IMR-90 (cell line): ENCODE data around the gene PPP1R12B. TPM values are rescaled to one million over a fixed set of nuclear protein-coding genes. Genes with fewer than 3 reads are reported as not detected.
A peak's percentile ranks its signal among the peaks of the same experiment; 100 is the strongest.

Experiments
- ATAC-seq: fragments of 200-7000 bp; cut with Tn5 transposase; 2 replicates; pipeline ENCODE4 v1.9.1; 2020; ENCODE audit warnings: low read depth, mild to moderate bottlenecking, moderate library complexity
- BruUV-seq: library from RNA; stranded (reverse); fragments of 400-500 nt; replicated peaks from 2 replicates; lab custom pipeline; 2021; lab: Mats Ljungman, UMichigan
- CTCF ChIA-PET: fragments of 300-600 bp; formaldehyde crosslinking; extraction: SDS; loops from one replicate; lab custom pipeline; 2021; ENCODE audit warnings: antibody characterized with exemption; lab: Yijun Ruan, JAX
- POLR2A ChIA-PET: fragments of 300-600 bp; sonication (Branson Sonifier 250); formaldehyde crosslinking; loops from one replicate; lab custom pipeline; 2022; ENCODE audit warnings: antibody characterized with exemption; ENCODE audit not compliant: unreplicated experiment; lab: Charles Lee
- DNase-seq: peaks from one replicate; pipeline ENCODE4 v3.0.0; 2013
- H2AFZ ChIP-seq: replicated peaks from 2 replicates; pipeline ENCODE3; 2013; ENCODE audit warnings: low read length, mild to moderate bottlenecking; ENCODE audit not compliant: poor library complexity
- H2AK5ac ChIP-seq: 2 replicates; pipeline ENCODE4 v1.6.1; 2013; ENCODE audit warnings: low read depth, low read length, inconsistent platforms
- H2AK9ac ChIP-seq: replicated peaks from 2 replicates; pipeline ENCODE3; 2013; ENCODE audit warnings: mild to moderate bottlenecking, low read depth, low read length, moderate library complexity; ENCODE audit not compliant: poor library complexity
- H2BK120ac ChIP-seq: 2 replicates; pipeline ENCODE4 v1.6.1; 2013; ENCODE audit warnings: low read depth, low read length, inconsistent platforms
- H2BK15ac ChIP-seq: 3 replicates; pipeline ENCODE4 v1.6.1; 2013; ENCODE audit warnings: low read depth, low read length, inconsistent platforms
- H2BK20ac ChIP-seq: 2 replicates; pipeline ENCODE4 v1.6.1; 2013; ENCODE audit warnings: low read depth, mild to moderate bottlenecking, inconsistent platforms, low read length, moderate library complexity
- H2BK5ac ChIP-seq: 2 replicates; pipeline ENCODE4 v1.6.1; 2013; ENCODE audit warnings: mild to moderate bottlenecking, low read depth, low read length, inconsistent platforms; ENCODE audit not compliant: poor library complexity, severe bottlenecking
- H3K14ac ChIP-seq: replicated peaks from 2 replicates; pipeline ENCODE4 v1.6.1; 2013; ENCODE audit warnings: low read depth, low read length, inconsistent platforms
- H3K18ac ChIP-seq: 2 replicates; pipeline ENCODE4 v1.6.1; 2013; ENCODE audit warnings: low read depth, low read length, control low read depth
- H3K23ac ChIP-seq: 2 replicates; pipeline ENCODE4 v1.6.1; 2013; ENCODE audit warnings: low read depth, low read length, inconsistent platforms
- H3K27ac ChIP-seq: 2 replicates; pipeline ENCODE4 v1.5.1; 2013; ENCODE audit warnings: mild to moderate bottlenecking, control low read depth, low read length; ENCODE audit not compliant: insufficient read depth
- H3K27me3 ChIP-seq: 2 replicates; pipeline ENCODE4 v1.6.1; 2013; ENCODE audit warnings: low read length; ENCODE audit not compliant: control insufficient read depth, insufficient read depth
- H3K36me3 ChIP-seq: 2 replicates; pipeline ENCODE4 v1.6.1; 2013; ENCODE audit warnings: low read length, mixed read lengths; ENCODE audit not compliant: control insufficient read depth, insufficient read depth
- H3K4ac ChIP-seq: 2 replicates; pipeline ENCODE4 v1.6.1; 2013; ENCODE audit warnings: low read depth, low read length, inconsistent platforms
- H3K4me1 ChIP-seq: 2 replicates; pipeline ENCODE4 v1.6.1; 2013; ENCODE audit warnings: low read length, mixed read lengths; ENCODE audit not compliant: control insufficient read depth, insufficient read depth
- H3K4me2 ChIP-seq: 2 replicates; pipeline ENCODE4 v1.6.1; 2013; ENCODE audit warnings: low read depth, mild to moderate bottlenecking, control low read depth, low read length, moderate library complexity
- H3K4me3 ChIP-seq: 2 replicates; pipeline ENCODE4 v1.5.1; 2013; ENCODE audit warnings: low read depth, mild to moderate bottlenecking, control low read depth, low read length, moderate library complexity; ENCODE audit not compliant: insufficient read depth
- H3K56ac ChIP-seq: 2 replicates; pipeline ENCODE4 v1.6.1; 2013; ENCODE audit warnings: low read length, inconsistent platforms; ENCODE audit not compliant: insufficient read depth; ENCODE audit errors: extremely low read depth
- H3K79me1 ChIP-seq, 2 experiments: 2 replicates each; pipeline ENCODE4 v1.6.1; 2013; ENCODE audit warnings: low read length in 2 of 2, inconsistent platforms in 1 of 2, low read depth in 1 of 2
- H3K9ac ChIP-seq: 2 replicates; pipeline ENCODE4 v1.6.1; 2013; ENCODE audit warnings: low read depth, low read length, control low read depth
- H3K9me1 ChIP-seq: 2 replicates; pipeline ENCODE4 v1.6.1; 2013; ENCODE audit warnings: low read length, inconsistent platforms; ENCODE audit not compliant: insufficient read depth
- H3K9me3 ChIP-seq: 2 replicates; pipeline ENCODE4 v1.6.1; 2013; ENCODE audit warnings: low read length; ENCODE audit not compliant: control insufficient read depth, insufficient read depth
- H4K20me1 ChIP-seq: 2 replicates; pipeline ENCODE4 v1.6.1; 2013; ENCODE audit warnings: low read length, inconsistent platforms; ENCODE audit not compliant: insufficient read depth
- H4K5ac ChIP-seq: 2 replicates; pipeline ENCODE4 v1.6.1; 2013; ENCODE audit warnings: mild to moderate bottlenecking, low read depth, low read length, control low read depth
- H4K8ac ChIP-seq, 2 experiments: 2 replicates each; pipeline ENCODE4 v1.6.1; 2013; ENCODE audit warnings: low read depth in 2 of 2, low read length in 2 of 2, control low read depth in 1 of 2, inconsistent platforms in 1 of 2
- H4K91ac ChIP-seq: 2 replicates; pipeline ENCODE4 v1.6.1; 2013; ENCODE audit warnings: low read depth, low read length, inconsistent platforms; ENCODE audit not compliant: insufficient read depth
- BHLHE40 ChIP-seq: fragments of 150-350 bp; IDR thresholded peaks from 2 replicates; pipeline ENCODE4 v1.6.1; 2016; ENCODE audit warnings: mild to moderate bottlenecking, low read depth, low read length
- CEBPB ChIP-seq: IDR thresholded peaks from 2 replicates; pipeline ENCODE4 v1.6.1; 2012; ENCODE audit warnings: low read depth, low read length, improper control_type of control experiment
- CHD1 ChIP-seq: IDR thresholded peaks from 2 replicates; pipeline ENCODE4 v1.6.1; 2012; ENCODE audit warnings: low read depth, low read length, improper control_type of control experiment
- FOS ChIP-seq: fragments of 150-350 bp; IDR thresholded peaks from 2 replicates; pipeline ENCODE4 v1.6.1; 2016; ENCODE audit warnings: low read depth, low read length
- MAFK ChIP-seq: IDR thresholded peaks from 2 replicates; pipeline ENCODE4 v1.6.1; 2012; ENCODE audit warnings: low read depth, low read length, improper control_type of control experiment
- MAZ ChIP-seq: IDR thresholded peaks from 2 replicates; pipeline ENCODE4 v1.6.1; 2012; ENCODE audit warnings: low read depth, mild to moderate bottlenecking, low read length, improper control_type of control experiment, moderate library complexity, borderline replicate concordance
- MXI1 ChIP-seq: IDR thresholded peaks from 2 replicates; pipeline ENCODE4 v1.6.1; 2012; ENCODE audit warnings: low read depth, mild to moderate bottlenecking, low read length, moderate library complexity, borderline replicate concordance
- NFE2L2 ChIP-seq: fragments of 150-350 bp; IDR thresholded peaks from 2 replicates; pipeline ENCODE4 v1.6.1; 2016; ENCODE audit warnings: low read depth, mild to moderate bottlenecking, low read length
- POLR2A ChIP-seq: IDR thresholded peaks from 2 replicates; pipeline ENCODE4 v1.6.1; 2012; ENCODE audit warnings: mild to moderate bottlenecking, low read depth, low read length
- RAD21 ChIP-seq: IDR thresholded peaks from 2 replicates; pipeline ENCODE4 v1.6.1; 2012; ENCODE audit warnings: low read length, improper control_type of control experiment
- RCOR1 ChIP-seq: IDR thresholded peaks from 2 replicates; pipeline ENCODE4 v1.6.1; 2012; ENCODE audit warnings: mild to moderate bottlenecking, low read length, improper control_type of control experiment; ENCODE audit not compliant: insufficient replicate concordance
- RFX5 ChIP-seq: IDR thresholded peaks from 2 replicates; pipeline ENCODE4 v1.8.0; 2012; ENCODE audit warnings: low read depth, mild to moderate bottlenecking, low read length, moderate library complexity
- SMC3 ChIP-seq: fragments of 150-350 bp; IDR thresholded peaks from 2 replicates; pipeline ENCODE4 v1.6.1; 2016; ENCODE audit warnings: low read depth, mild to moderate bottlenecking, antibody characterized with exemption, low read length, moderate library complexity
- WGBS, 2 experiments: methylation state at CpG; one replicate each; pipeline versions ENCODE4 v1.1.5 to v1.1.7; 2013; ENCODE audit warnings: missing lambda C conversion rate in 2 of 2; ENCODE audit not compliant: insufficient read length in 1 of 2; ENCODE audit errors: extremely low coverage in 2 of 2; 5-methylcytosine and 5-hydroxymethylcytosine counted together
- dilution Hi-C: fragments of 300-500 bp; cut with HindIII; formaldehyde crosslinking; loops from one replicate; pipeline ENCODE4 v1.14.3; 2018; ENCODE audit warnings: low sequenced_read_pairs; ENCODE audit not compliant: unreplicated experiment
- in situ Hi-C: fragments of 300-500 bp; cut with MboI; formaldehyde crosslinking; loops from 3 replicates; pipeline ENCODE4 v1.14.3; 2019; ENCODE audit warnings: low sequenced_read_pairs, inconsistent platforms, mixed read lengths
- intact Hi-C: fragments of 100-400 bp; cut with micrococcal nuclease; formaldehyde crosslinking; loops from 2 replicates; pipeline ENCODE4 v1.10.0; 2022
- polyA plus RNA-seq, 3 experiments: library from polyadenylated mRNA; depleted of rRNA; stranded (reverse); fragments of >200 nt; gene quantifications; 2 replicates each; pipeline ENCODE4 v1.2.3, GENCODE V29; 2012; ENCODE audit warnings: low replicate concordance in 1 of 3
- total RNA-seq: library from RNA; depleted of rRNA; stranded (reverse); fragments of >200 nt; gene quantifications from 2 replicates; pipeline ENCODE4 v1.2.3, GENCODE V29; 2012
- TF ChIP-seq, protein P1 (sequence below): conservative IDR thresholded peaks from 2 replicates; pipeline ENCODE4 v1.5.1; 2012; ENCODE audit warnings: mild to moderate bottlenecking, low read depth, low read length, improper control_type of control experiment
- TF ChIP-seq, protein P2 (sequence below): fragments of 150-350 bp; IDR thresholded peaks from 2 replicates; pipeline ENCODE4 v1.6.1; 2016; ENCODE audit warnings: low read depth, mild to moderate bottlenecking, low read length, moderate library complexity, borderline replicate concordance

Gene PPP1R12B
- total and polyA plus RNA-seq, 2 of the 4 experiments (the other 2 are of a cell fraction): 8.5 to 12.0 TPM

DNA sequence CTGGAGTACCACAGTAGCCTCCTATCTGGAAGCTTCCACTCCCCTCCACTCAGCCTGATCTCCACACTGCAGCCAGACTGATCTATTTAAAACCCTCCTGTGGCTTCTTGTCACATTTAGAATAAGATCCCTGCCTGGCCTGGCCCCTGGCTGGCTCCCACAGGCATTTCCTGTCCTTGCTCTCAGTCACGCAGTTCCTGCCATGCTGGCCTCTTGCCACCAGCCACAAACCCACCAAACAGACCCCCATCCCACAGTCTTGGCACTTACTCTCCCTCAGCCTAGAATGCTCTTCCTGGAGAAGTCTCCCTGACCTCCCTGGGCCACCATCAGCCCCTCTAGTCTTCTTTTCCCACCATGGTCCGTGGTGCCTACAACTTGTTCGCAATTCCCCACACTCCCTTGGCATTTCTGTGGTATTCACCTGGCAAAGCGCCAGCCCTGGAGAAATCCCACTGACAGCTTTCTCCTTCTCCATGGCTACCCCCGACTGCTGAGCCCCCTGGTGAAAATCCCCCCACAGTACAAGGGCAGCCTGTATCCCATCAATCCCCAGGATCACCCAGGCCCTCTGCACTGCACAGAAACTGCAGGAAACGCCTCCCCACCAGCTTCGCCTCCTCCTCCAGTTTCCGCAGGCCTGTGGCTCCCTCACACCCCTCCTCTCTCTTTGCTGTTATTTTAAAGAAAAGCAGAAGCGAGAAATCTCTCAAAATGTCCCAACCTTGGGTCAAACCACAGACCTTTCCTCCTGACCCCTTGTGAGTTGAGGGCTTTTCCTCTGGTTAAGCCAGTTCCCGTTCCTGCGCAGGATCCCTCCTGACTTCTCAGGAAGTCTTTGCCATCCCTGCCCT, 267.2 kb downstream of the PPP1R12B start:
- ChIA-PET POLR2A (no interaction called here), CTCF (interaction anchor here (0.8 to 1.7 kb wide), 2 partner anchors 16 to 20 kb away, joined by 3 to 6 read pairs; no protein-coding TSS in a partner anchor)
- no peaks in the 10 kb centered on the region; the same call in 1 of the 2 replicates for H3K9me3 ChIP-seq
- peak overlapping the region; percentile 91 for H4K91ac ChIP-seq
- peak overlapping the region; percentile 81; the same call in 2 of the 3 replicates for H2BK15ac ChIP-seq
- peak overlapping the region; percentile 55 for H2AK9ac ChIP-seq
- no peaks in the 10 kb centered on the region for H4K20me1 ChIP-seq
- WGBS, 2 experiments: 23% methylated on average over 6 of the region's 11 CpGs; no CpG with 5 or more reads in 1 of the 2 experiments
- H3K9ac ChIP-seq: peak overlapping the region; percentile 30; the same call in 1 of the 2 replicates
- H3K4me3 ChIP-seq: no peak overlapping the region
- H3K4ac ChIP-seq: peak overlapping the region; percentile 95
- H2BK5ac ChIP-seq: peak overlapping the region; percentile 62
- no peaks in the 10 kb centered on the region for H3K27me3 ChIP-seq
- H2BK20ac ChIP-seq: peak overlapping the region; percentile 96
- in situ Hi-C loops: loop anchor here (10.0 kb wide), 1 partner anchor 271 kb away; the partner anchor contains the start of genes PPP1R12B and UBE2T
- peaks cover 28% of the 10 kb centered on the region for H3K9me1 ChIP-seq
- peak overlapping the region; percentile 75 for H2AFZ ChIP-seq
- peak overlapping the region; percentile 90 for H2BK120ac ChIP-seq
- H3K36me3 ChIP-seq: no peaks in the 10 kb centered on the region
- peak overlapping the region; percentile 90 for H3K14ac ChIP-seq
- DNase-seq (peak; percentile 45), ATAC-seq (peak; percentile 68)
- peaks cover 28% of the 10 kb centered on the region for H3K4me1 ChIP-seq
- peak overlapping the region; percentile 35; the same call in 1 of the 2 replicates for H3K4me2 ChIP-seq
- H3K18ac ChIP-seq: peak overlapping the region; percentile 71
- H3K79me1 ChIP-seq: no peaks in the 10 kb centered on the region; a peak in 1 of 4 replicates
- intact Hi-C loops: no loop called here
- peak overlapping the region; percentile 100 for H2AK5ac ChIP-seq
- H4K8ac ChIP-seq: peak overlapping the region; percentile 60 to 82; a peak in 3 of 4 replicates
- peak overlapping the region; percentile 17; the same call in 1 of the 2 replicates for H3K56ac ChIP-seq
- peak overlapping the region; percentile 58 for H3K27ac ChIP-seq
- peak overlapping the region; percentile 89 for H3K23ac ChIP-seq
- dilution Hi-C loops: no loop called here
- peak overlapping the region; percentile 88 for H4K5ac ChIP-seq
- no TSS peak for BruUV-seq
- no peak for TF ChIP-seq RFX5
- no peak for TF ChIP-seq MAZ
- TF ChIP-seq, protein P1, sequence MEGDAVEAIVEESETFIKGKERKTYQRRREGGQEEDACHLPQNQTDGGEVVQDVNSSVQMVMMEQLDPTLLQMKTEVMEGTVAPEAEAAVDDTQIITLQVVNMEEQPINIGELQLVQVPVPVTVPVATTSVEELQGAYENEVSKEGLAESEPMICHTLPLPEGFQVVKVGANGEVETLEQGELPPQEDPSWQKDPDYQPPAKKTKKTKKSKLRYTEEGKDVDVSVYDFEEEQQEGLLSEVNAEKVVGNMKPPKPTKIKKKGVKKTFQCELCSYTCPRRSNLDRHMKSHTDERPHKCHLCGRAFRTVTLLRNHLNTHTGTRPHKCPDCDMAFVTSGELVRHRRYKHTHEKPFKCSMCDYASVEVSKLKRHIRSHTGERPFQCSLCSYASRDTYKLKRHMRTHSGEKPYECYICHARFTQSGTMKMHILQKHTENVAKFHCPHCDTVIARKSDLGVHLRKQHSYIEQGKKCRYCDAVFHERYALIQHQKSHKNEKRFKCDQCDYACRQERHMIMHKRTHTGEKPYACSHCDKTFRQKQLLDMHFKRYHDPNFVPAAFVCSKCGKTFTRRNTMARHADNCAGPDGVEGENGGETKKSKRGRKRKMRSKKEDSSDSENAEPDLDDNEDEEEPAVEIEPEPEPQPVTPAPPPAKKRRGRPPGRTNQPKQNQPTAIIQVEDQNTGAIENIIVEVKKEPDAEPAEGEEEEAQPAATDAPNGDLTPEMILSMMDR: no peak
- TF ChIP-seq RCOR1: no peak
- no peak for TF ChIP-seq MXI1
- no peak for TF ChIP-seq MAFK
- no peak for TF ChIP-seq NFE2L2
- TF ChIP-seq RAD21: no peak
- no peak for TF ChIP-seq CEBPB
- no peak for TF ChIP-seq FOS
- TF ChIP-seq CHD1: no peak
- TF ChIP-seq SMC3: no peak
- TF ChIP-seq, protein P2, sequence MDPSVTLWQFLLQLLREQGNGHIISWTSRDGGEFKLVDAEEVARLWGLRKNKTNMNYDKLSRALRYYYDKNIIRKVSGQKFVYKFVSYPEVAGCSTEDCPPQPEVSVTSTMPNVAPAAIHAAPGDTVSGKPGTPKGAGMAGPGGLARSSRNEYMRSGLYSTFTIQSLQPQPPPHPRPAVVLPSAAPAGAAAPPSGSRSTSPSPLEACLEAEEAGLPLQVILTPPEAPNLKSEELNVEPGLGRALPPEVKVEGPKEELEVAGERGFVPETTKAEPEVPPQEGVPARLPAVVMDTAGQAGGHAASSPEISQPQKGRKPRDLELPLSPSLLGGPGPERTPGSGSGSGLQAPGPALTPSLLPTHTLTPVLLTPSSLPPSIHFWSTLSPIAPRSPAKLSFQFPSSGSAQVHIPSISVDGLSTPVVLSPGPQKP: no peak
- no peak for TF ChIP-seq POLR2A
- no peak for TF ChIP-seq BHLHE40
